GM18505 (cell line): ENCODE data around the gene GLI3.
A peak's percentile ranks its signal among the peaks of the same experiment; 100 is the strongest.

Source experiments
- ATAC-seq: cut with Tn5 transposase; IDR thresholded peaks from one replicate; pipeline ENCODE4 v1.9.1; 2021; ENCODE audit not compliant: unreplicated experiment
- POLR2A ChIP-seq: IDR thresholded peaks from 4 replicates; pipeline ENCODE4 v1.6.1; 2011; ENCODE audit warnings: borderline replicate concordance; ENCODE audit not compliant: insufficient read depth, insufficient read length; ENCODE audit errors: extremely low read depth

GLI3 gene

DNA sequence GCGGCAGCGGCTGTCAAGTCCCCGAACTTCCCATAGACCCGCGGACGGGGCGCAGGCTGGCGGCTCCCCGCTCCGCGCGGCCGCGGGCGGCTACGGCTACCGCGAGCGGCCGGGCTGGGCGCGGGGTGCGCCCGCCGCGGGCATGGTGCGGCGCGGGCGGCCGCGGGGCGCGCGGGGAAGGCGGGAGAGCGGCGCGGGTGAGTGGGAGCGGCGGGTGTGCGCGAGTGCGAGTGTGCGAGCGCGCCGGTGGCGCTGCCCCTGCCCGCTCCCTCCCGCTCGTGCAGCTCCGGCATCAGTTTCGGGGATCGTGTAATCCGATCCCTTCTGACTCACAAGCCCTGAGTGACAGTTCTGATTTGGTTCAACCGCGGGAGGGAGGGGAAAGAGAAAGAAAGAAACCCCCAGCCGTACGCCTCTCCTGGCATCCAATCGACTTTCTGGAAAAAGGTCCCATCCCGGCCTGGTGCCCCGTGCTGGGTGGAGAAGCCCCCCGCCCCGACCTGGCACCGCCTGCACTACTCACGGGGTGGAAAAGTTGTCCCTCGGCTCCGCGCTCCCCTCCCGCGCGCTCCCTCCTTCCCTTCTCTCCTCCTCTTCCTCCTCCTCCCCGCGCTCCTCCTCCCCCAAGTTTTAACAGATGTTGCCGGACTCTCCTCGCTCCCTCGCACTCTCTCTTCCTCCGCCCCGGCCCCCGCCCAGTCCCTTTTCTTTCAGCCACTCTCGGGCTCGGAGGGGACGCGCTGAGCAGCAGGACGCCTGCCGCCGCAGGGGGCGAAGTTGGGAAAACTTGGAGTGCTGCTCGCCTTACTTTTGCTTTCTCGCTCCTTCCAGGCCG lies at the start of gene GLI3:
GLI3 (minus strand) TSS at position 234 of the 835 bp plus-strand sequence. CDS start 13,956 bp downstream, outside the sequence.
- ATAC-seq = peak; percentile 64

DNA sequence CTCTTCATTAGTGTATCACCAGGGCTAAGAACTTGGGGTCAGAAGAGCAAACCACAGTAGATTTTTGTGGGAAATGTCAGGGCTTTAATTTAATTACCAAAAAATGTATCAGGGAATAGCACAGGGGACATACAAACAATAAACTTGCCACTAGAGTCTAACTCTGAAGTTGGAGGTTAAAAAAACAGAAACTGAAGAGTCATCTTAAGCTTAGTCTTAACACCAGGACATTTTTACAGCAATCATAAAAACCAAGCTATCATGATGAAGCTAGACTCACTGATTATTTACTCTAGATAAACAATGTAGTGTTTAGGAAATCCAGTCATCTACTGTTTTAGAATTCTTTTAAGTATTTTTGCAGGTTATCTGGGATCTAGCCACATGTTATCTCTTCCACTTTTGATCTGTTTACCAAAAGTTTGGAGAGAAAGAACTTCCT lies 48.4 kb upstream of the GLI3 start:
- no peak for ATAC-seq
- no peak for TF ChIP-seq POLR2A

More for the DNA sequence above, at the start of gene GLI3:
- no peak for TF ChIP-seq POLR2A

DNA sequence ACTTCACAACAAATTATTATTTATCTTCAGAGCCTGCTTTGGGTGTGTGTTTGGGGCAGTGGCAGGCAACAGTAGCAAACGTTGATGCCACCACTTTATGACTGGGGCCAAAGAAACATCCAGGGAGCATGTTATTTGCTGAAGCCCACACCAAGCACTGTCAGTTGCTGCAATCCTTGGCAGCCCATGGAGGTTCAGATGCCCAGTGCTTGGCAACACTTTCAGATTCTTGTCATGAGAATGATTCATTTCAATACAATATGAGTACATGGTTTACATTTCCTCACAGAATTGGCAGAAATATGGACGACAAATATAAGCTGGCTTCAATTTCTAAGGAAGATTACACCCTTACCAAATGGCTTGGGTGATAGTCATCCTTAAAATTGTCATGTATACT lies 46.5 kb upstream of the GLI3 start:
- no peak for TF ChIP-seq POLR2A
- no peak for ATAC-seq

DNA sequence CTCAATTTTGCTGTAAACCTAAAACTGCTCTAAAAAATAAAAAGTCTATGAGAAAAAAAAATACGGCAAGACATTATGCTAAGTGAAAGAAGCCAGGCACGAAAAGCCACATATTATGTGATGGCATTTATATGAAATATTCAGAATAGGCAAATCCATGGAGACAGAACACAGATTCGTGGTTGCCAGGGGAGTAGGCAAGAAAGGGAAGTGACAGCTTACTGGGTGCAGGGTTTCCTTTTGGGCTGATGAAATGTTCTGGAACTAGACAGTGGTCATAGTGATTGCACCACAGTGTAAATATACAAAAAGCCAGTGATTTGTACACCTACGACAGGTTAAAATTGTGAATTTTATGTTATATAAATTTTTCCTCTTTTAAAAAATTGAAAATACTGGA lies 41.3 kb upstream of the GLI3 start:
- ATAC-seq = no peak
- TF ChIP-seq POLR2A = no peak

DNA sequence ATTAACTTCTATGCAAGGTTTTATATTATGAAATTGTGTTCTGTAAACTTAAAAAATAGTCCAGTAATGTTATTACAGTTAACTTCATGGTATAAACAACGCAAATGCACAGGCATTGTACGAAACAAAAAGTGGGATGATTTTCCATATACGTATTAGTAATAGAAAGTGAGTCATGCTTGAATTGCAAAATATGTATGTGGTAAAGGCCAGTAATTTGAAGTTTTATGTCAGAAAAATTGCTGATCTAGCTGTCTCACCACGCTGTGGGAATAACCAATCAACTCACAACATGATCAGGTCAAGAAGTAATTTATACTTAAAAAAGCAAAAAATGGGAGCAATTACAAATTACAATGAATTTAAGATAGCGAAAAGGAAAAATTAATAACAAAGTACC lies 37.0 kb upstream of the GLI3 start:
- no peak for ATAC-seq
- no peak for TF ChIP-seq POLR2A

DNA sequence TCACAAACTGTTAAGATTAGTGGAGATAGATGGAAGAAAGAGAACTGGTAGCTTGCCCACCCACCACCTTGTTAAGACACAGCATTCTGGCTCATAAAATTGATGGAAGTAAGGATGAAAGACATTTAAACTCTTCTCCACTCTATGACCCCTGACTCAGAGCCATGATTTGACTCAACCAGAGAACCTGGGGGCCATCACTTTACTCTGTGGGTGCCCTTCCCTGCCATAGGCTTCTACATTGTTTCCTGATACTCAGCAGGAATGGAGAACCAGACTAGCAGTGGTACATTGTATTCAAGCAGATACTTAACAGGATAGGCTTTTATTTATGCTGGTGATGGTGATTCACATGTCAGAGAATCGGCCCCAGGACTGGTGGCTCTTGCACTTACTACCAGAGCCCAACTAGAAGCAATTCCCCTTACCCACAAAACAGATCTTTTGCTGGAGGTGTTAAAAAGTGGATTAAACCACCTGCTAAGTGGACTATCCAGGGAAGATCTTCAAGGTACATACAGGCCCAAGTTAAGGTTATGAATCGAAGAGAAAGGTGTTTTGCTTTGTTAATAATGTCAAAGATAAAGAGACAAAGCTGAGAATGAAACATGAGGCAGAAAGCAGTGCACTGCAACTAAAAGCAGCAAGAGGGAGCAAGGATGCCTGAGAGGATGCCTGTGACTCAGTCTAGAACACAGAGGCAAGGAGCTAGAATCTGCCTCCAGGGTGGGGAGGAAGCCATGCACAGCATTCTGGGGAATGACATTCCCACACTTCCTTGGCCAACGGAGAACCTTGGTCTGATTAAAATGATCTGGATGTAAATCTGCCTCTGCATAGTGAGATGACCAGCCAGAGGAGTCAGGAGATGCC lies 36.0 kb upstream of the GLI3 start:
- no peak for ATAC-seq
- TF ChIP-seq POLR2A = no peak

DNA sequence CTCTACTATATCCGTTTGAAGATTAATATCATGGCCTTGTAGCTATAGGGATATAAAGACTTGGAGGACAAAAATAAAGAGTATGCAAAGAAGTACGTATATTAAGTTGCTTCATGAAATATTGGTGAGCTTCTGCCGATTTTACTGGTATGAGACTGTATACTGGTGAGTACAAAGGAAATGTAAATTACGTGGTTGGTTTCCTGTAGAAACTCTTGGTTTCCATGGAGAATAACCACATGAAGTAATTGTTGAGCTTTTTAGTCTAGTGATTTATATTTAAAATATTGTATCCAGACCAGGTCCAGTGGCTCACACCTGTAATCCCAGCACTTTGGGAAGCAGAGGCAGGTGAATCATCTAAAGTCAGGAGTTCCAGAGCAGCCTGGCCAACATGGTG lies 32.2 kb upstream of the GLI3 start:
- ATAC-seq = no peak
- no peak for TF ChIP-seq POLR2A

DNA sequence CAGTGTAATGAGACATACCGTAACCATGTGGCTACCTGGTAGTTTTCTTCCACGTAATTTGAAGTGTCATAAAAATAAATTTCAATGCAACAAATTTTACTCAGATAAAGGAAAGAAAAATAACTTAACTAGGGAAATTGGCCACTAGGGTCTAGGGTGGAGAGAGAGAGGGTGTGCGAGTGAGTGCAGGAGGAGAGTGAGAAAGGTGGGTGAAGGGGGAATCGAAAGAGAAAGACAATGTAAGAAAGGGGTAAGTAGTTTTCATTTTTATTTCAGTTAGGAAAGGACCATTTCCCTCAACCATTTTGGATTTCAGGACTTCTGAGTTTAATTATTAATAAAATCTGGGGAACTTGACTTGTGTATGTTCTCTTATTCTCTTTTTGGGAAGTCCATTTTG lies 27.7 kb upstream of the GLI3 start:
- ATAC-seq = no peak

DNA sequence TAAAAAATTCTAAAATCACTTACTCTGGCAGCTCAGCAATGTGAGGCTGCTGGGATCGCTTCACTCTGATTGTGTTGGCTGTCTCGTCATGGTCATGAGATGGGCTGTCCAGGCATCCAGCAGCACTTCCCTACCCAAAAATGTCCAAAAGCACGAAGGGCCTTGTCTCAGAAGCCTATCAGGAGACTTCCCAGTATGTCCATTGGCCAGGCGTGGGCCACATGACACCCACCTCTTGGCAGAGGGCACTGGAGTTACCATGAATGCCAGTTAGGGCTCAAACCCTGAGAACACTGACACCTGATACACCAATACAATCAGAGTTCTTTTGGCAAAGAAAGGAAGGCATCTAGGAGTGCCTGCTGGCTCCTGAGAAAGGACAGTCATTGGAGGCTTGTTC lies 27.0 kb upstream of the GLI3 start:
- no peak for TF ChIP-seq POLR2A
- ATAC-seq = no peak

More for the DNA sequence above, 27.7 kb upstream of the GLI3 start:
- TF ChIP-seq POLR2A = no peak

DNA sequence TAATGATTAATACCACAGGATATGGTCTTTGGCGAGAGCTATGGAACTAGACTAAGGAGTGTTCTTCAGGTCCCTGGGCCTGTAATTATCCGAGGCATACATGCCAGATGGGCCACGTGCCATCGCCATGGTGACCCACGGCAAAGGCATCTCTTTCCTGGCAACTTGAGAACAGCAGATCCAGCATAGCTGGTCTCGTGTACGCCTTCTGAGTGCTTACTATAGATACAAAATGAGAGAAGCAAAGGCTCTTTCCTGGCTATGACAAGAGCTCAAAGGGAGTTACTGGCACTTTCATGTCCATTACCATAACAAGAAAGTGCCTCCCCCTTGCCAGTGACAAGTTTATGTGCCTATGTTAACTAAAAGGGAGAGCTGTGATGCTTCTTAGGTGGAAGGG lies 26.0 kb upstream of the GLI3 start:
- no peak for ATAC-seq
- no peak for TF ChIP-seq POLR2A

DNA sequence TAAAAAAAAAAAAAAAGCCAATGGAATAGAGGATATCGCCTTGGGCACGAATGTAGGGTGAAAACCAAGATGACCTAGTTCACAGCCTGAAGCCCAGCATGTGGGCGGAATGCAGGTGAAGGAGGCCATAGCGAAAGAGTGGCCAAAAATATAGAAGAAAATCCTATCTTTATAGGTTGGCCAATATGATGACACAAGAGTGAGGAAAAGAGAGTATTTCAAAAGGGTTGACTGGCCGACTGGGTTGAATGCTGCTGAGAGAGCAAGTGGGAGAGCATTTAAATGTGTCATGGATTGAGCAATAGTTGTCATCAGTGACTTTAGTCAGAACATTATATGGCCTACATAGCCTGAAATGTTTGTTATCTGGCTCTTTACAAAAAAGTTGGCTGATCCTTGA lies 17.2 kb upstream of the GLI3 start:
- TF ChIP-seq POLR2A = no peak
- no peak for ATAC-seq

DNA sequence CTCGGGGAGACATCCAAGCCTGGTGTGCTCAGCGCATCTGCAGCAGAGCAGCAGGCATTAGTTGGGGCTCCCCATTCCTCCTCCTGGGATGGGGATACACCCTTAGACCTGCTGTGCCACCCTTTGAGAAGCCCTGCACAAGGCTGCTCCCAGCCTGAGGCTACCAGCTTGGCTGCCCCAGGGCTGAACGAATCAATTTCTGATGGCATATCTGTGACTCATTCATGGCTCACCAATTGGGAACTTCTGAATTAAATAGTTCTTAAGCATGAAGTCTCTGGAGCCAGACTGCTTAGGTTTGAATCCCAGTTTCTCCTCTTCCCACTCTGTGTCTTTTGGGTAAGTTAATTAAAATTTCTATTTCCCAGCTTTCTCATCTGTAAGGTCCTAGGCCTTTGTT lies 16.3 kb upstream of the GLI3 start:
- ATAC-seq = no peak
- no peak for TF ChIP-seq POLR2A

DNA sequence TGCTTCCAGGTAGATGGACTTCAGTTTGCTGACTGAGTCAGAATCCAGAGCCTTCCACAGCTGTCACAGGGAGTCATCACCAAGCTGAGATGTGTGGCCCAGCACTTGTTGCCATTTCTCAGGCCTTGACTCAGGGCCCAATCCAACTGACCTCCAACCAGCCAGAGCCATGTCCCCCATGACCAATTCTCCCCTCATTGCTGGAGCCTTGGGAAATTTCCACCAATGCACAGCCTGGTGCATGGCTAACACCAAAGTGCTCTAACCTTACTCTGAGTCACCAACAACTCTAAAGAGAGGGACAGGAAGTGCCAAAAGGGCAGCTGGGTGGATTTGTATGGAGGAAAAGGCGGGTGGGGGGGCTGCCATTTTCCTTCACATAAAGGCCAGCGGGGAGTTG lies 13.4 kb upstream of the GLI3 start:
- TF ChIP-seq POLR2A = no peak
- ATAC-seq = no peak

DNA sequence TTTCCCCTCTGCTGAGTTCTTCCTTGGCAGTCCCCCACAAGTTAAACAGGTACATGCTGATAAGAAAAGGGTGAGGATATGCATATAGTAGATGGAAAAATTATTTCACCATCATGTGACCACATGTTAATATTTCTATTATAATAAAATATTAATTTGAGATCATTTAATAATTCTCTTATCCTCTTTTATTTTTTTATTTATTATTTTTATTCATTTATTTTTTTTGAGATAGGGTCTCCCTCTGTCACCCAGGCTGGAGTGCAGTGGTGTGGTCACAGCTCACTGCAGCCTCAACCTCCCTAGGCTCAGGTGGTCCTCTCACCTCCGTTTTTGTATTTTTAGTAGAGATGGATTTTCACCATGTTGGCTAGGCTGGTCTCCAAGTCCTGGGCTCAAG lies 11.6 kb upstream of the GLI3 start:
- ATAC-seq = no peak
- no peak for TF ChIP-seq POLR2A
